LoVo (cell line): ENCODE data around the gene PTK6.

Experiments
- DNase-seq: peaks from one replicate; pipeline ENCODE4 v3.0.0-alpha.2; 2016; ENCODE audit warnings: low spot score

The PTK6 gene

DNA sequence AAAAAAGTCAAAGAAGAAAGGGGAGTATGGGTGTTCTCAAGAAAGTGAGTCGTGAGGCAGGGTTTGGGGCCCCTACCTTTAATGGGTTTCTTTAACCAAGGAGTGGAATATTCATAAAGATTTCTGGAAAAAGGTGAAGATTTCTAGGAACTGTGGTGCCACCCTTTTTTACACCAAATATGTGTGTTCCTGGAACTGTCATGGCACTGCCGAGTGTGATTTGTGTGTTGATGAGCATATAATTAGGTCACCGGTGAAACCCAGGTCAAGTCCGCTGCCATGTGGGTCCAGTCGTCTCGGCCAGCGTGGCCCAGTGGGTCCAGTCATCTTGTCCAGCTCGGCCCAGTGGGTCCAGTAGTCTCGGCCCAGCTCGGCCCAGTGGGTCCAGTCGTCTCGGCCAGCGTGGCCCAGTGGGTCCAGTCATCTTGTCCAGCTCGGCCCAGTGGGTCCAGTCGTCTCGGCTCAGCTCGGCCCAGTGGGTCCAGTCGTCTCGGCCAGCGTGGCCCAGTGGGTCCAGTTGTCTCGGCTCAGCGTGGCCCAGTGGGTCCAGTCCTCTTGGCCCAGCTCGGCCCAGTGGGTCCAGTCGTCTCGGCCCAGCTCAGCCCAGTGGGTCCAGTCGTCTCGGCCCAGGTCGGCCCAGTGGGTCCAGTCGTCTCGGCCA is 30.0 kb downstream of the PTK6 start:
- DNase-seq: no peak

DNA sequence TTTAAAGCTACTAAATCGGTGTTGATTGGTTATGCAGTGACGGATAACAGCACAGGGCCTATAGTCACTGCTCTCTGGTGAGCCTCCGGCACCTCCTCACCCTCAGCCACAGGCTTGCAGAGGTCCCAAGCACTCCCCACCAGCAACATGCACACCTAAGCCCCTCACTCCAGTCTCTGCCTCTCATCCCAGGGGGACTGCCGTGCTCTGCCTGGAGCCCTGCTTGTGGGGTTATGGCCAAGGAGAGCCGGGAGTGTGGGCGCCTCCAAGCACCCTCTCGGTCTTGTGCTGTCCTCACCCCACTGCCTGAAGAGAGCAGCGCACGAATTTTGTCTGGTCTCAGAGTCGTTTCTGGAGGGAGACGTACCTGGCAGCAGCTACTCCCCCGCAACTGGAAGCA is 31.5 kb downstream of the PTK6 start:
- DNase-seq: no peak

GRCh38 chr20:63505281-63505680 is 31.9 kb downstream of the PTK6 start:
- no peak for DNase-seq

GRCh38 chr20:63504642-63505041 is 32.5 kb downstream of the PTK6 start:
- no peak for DNase-seq

GRCh38 chr20:63503524-63503923 is 33.7 kb downstream of the PTK6 start:
- DNase-seq: no peak

GRCh38 chr20:63502671-63503172 is 34.5 kb downstream of the PTK6 start:
- DNase-seq: no peak

DNA sequence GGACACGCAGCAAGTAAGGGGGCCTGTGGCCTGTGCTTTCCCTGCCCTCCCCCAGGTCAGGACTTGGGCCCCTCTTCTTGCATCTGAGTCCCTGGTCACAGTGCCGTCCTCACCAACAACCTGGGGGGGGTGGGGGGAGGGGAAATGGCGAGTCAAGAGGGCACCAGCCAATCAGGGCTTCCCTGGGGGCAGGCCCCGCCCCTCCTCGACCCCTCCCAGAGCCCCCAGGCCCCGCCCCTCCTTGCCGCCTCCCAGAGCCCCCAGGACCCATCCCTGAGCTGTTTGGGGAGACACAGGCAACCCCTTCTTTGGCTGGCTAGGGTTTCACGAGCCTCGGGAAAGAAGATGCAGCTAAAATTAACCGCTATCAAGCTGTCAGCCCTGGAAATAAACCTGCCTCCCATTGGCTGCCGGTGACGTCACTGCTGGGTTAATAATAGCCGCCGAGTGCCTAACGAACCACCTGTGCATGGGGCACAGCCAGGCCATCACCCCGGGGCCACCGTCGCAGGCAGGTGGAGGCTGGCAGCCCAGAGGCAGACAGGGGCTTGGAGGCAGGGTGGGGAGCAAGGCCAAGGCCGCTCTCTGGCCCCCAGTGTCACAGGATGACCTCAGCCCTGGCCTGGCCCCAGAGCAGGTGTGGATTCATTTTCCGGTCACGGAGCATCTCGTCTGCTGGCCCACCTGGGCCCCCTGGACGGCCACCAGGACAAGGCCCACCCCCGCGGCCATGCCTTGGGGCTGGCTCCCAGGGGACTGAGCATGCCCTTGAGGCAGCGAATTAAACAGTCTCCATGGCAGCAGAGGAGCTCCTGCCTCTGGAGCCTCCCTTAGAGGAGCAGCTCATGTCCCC is 35.1 kb downstream of the PTK6 start:
- DNase-seq: no peak

DNA sequence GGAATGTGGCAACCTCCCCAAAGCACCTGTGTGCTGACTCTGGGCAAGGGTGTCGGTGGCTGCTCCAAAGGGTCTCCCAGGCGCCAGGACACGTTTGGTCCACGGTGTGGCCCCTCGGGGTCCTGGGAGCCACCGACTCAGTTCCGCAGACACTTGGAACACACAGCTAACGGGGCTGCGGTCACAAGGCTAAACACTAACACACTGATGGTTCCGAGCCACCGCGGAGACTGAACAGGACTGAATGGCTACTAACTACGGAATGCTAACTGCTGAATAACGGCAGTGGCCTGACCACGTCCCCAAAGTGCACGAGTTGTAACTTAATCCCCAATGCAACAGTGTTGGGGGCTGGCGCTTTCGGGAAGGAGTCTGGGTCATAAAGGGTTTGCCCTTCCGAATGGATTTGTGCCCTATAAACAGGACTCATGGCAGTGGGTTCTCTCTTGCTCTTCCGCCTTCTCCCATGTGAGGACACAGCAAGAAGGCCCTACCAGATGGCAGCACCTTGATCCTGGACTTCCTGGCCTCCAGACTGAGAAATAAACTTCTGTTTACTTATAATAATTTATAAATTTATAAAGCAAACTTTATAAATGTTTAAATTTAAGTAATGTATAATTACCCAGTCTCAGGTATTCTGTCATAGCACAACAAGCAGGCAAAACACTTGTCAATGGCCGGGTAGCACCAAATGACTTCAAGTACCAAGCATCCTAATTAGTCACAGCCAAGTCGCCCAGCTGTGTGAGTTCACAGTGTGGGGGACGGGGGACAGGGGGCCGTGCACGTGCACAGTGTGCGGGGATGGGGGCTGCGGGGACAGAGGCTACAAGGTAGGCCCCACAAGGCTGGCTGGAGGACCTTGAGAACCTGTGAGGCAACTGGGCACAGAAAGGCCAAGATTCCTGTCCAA is 36.0 kb downstream of the PTK6 start:
- DNase-seq: no peak

- no peak for DNase-seq
Measured at GRCh38 chr20:63500151-63500901, 36.9 kb downstream of the PTK6 start.

DNA sequence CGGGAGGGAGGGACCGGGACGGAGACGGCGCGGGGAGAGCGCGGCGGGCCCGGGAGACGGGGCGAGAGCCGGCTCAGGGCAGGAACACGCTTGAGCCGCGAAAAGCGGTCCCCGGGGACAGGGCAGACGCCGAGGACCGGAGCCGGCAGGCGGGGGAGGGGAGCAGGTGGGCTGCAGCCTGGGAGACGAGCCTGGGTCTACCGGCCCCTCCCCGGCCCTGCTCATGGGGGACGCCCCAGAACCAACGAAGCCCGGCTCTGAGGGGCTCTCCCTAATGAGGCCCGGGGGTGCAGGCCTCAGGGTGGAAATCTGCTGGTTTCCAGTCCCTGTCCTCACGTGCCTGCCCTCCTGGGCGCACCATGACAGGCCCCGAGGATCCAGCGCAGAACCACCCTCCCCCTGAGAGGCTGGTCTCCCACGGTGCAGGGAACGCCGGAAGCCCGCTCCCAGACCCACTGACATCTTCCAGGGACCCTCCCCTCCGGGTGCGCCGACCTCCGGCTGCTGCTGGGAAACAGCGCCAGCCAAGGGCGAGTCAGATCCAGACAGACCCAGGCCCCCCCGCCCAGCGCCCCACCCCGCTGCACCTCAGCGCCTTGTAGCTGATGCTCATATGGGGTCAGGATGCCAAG is 37.7 kb downstream of the PTK6 start:
- no peak for DNase-seq

DNA sequence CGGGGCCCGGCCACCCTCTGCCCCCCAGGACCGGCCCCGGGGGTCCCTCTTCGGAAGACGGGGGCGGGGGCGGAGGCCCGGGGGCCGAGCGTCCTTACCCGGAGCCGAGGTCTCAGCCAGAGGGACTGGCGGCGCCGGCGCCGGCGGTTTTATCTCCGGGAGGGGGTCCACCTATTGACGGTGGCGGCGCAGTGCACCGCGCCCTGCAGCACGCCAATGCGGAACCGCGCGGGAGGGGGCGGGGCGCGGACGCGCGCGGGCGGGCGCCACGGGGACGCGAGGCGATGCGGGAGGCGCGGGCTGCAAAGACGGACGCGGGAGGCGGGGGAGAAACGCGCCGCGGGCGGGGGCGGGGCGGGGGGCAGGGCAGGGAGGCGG is 38.2 kb downstream of the PTK6 start, which contains the start of gene EEF1A2:
Gene EEF1A2, minus strand, starts transcription at position 124 of the 378 bp plus-strand sequence. CDS start 1,320 bp downstream, outside the sequence.
- peak; percentile 43 for DNase-seq

- peak; percentile 19 for DNase-seq
Measured at GRCh38 chr20:63497946-63498935, 38.9 kb downstream of the PTK6 start.

- no peak for DNase-seq
Measured at GRCh38 chr20:63497138-63497945, 39.8 kb downstream of the PTK6 start.

DNA sequence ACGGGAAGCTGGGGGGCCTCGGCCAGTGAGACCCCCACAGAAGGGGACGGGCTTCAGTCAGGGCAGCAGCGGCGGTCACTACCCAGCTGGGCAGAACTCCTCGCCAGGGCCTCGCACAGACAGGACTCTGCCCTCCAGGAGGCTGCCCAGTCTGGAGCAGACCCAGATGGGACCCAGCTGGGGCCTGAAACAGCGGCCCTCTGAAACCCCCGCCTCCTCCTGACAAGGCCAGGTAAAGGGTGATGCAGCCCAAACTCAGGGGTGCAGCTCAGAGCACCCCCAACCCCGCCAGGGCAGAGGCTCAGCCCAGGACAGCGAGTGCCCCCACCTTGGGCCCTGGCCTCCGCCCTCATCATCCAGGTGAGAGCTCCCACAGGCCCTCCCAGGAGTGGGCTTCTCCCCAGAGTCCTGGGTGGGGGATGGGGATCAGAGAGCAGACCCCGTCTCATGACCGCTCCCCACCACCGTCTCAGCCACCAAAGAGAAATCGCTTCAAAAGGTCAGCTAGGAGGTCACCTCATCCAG is 40.5 kb downstream of the PTK6 start:
- no peak for DNase-seq

DNA sequence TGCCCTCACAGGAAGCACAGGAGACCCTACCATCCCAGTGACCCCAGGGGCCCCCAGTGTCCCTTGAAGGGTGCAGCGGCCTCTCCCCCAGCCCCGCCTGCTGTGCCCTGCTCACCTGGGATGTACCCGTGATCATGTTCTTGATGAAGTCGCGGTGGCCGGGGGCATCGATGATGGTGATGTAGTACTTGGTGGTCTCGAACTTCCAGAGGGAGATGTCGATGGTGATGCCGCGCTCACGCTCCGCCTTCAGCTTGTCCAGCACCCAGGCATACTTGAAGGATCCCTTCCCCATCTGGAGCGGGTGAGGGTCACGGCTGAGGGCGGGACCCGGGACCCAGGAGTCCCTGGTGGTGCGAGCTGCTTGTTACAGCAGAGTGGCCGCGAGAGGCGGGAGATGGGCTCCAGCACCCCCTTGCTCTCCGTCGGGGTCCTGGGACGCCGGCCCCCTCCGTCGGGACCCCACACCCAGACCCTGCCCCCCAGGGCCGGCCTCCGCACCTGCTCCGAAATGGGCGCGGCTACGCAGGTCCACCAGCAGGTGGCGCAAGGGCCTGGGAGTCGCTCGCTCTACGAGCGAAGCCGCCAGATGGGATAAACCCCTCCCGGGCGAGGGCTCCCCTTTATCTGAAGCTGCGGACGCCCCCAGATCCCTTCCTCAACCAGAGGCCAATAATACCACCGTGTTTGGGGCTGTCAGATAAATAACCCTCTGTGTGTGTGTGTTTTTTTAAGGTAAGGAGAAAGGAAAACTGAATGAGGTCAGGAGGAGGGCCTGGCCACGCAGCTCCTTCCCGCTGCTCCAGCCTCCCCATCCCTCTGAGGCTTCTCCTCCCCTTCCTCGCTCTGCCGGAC is 41.2 kb downstream of the PTK6 start:
- DNase-seq: peak; percentile 55

DNA sequence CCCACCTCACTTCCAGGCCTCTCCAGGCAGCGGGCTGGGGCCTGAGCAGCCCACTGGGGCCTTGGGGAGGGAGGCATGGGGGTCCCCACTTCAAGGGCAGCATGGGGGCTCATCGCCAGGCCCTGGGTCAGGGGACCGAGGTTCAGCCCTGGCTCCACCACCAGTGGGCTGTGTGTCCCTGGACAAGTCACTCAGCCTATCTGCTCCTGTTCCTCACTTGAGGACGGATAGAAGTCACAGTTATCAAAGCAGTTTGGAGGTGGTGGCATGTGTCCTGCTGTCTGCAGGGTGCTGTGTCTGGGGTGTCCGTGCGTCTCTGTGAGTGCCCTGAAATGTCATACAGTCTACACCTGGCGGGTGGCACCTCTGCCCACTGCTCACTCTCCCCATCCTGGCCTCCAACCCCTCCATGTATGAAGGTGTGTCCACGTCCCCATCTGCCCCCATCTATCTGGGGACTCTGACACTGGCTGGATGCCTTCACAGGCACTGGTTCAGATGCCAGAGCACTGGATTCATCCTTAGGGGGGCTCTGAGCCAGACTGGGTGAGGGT is 41.9 kb downstream of the PTK6 start:
- DNase-seq: no peak

GRCh38 chr20:63494420-63495166 is 42.6 kb downstream of the PTK6 start:
- no peak for DNase-seq
